GM12865 (cell line): ENCODE results near the gene DRD1.
A peak's percentile ranks its signal among the peaks of the same experiment; 100 is the strongest.

ENCODE experiments used
- DNase-seq: peaks from one replicate; pipeline ENCODE4 v3.0.0; 2010; ENCODE audit warnings: low read depth
- H3K4me3 ChIP-seq: 2 replicates; pipeline ENCODE4 v1.5.1; 2011; ENCODE audit warnings: mild to moderate bottlenecking, low read depth, low read length, control low read depth
- CTCF ChIP-seq: IDR thresholded peaks from 2 replicates; pipeline ENCODE4 v1.5.1; 2011; ENCODE audit warnings: low read length, control low read depth, low read depth, inconsistent platforms; ENCODE audit not compliant: insufficient read depth; ENCODE audit errors: missing control alignments

Gene DRD1

GRCh38 chr5:175464074-175464941 lies 20.3 kb upstream of the DRD1 start:
- peak; percentile 66 for DNase-seq
- no peak overlapping the region for H3K4me3 ChIP-seq
- peak; percentile 75 for TF ChIP-seq CTCF

GRCh38 chr5:175463641-175464040 lies 19.7 kb upstream of the DRD1 start:
- TF ChIP-seq CTCF = no peak
- no peak for DNase-seq
- H3K4me3 ChIP-seq = no peak overlapping the region

GRCh38 chr5:175461370-175461769 lies 17.4 kb upstream of the DRD1 start:
- no peak overlapping the region for H3K4me3 ChIP-seq
- no peak for TF ChIP-seq CTCF
- no peak for DNase-seq

GRCh38 chr5:175460552-175460951 lies 16.6 kb upstream of the DRD1 start:
- no peak for DNase-seq
- no peak for TF ChIP-seq CTCF
- H3K4me3 ChIP-seq = no peak overlapping the region

- H3K4me3 ChIP-seq = no peak overlapping the region
- peak; percentile 24 for TF ChIP-seq CTCF
- DNase-seq = no peak
Measured at GRCh38 chr5:175460126-175460525, 16.1 kb upstream of the DRD1 start.

- peak; percentile 70 for DNase-seq
- no peak overlapping the region for H3K4me3 ChIP-seq
- TF ChIP-seq CTCF = no peak
Measured at GRCh38 chr5:175457466-175457865, 13.5 kb upstream of the DRD1 start.
